ENCODE results near the gene CDH23. TPM values are rescaled to one million over a fixed set of nuclear protein-coding genes. Genes with fewer than 3 reads are reported as not detected.

CDH23 gene
- polyA plus RNA-seq, 1 donor from 2014 or later = 6.6 TPM

- H2AFZ ChIP-seq (ENCODE audit: low read depth, low read length) = no peak overlapping the region
- no peaks in the 10 kb centered on the region for H3K27me3 ChIP-seq (ENCODE audit: insufficient read depth, low read depth, low read length)
- H4K20me1 ChIP-seq (ENCODE audit: insufficient read depth) = no peaks in the 10 kb centered on the region
- H3K9me3 ChIP-seq (ENCODE audit: low read length) = no peaks in the 10 kb centered on the region
- no peak overlapping the region for H3K4me2 ChIP-seq (ENCODE audit: low read length)
- H3K9me2 ChIP-seq (ENCODE audit: insufficient read depth, low read length) = no peaks in the 10 kb centered on the region
- TF ChIP-seq REST (IDR thresholded peaks at IDR 0.05; ENCODE audit: borderline replicate concordance) = no peak
- TF ChIP-seq CTCF (IDR thresholded peaks at IDR 0.05; ENCODE audit: poor library complexity, severe bottlenecking) = no peak
- no peak for TF ChIP-seq POLR2AphosphoS5 (IDR thresholded peaks at IDR 0.05)
- TF ChIP-seq SMC3 (conservative IDR thresholded peaks at IDR 0.05; ENCODE audit: poor library complexity) = no peak
- no peak for TF ChIP-seq EZH2 (IDR thresholded peaks at IDR 0.05; ENCODE audit: borderline replicate concordance, insufficient read depth, low read length, poor library complexity, severe bottlenecking)
- no peaks in the 10 kb centered on the region for H3K79me2 ChIP-seq (replicated peaks; ENCODE audit: insufficient read depth, low read length)
- H3F3A ChIP-seq (ENCODE audit: insufficient read depth, low read length, poor library complexity, severe bottlenecking) = peaks cover 3% of the 10 kb centered on the region
- H3K27ac ChIP-seq (ENCODE audit: low read length) = no peak overlapping the region
- no peaks in the 10 kb centered on the region for H3K36me3 ChIP-seq (ENCODE audit: insufficient read depth, low read length)
- no peak overlapping the region for H3K4me3 ChIP-seq (ENCODE audit: low read length)
- no peak overlapping the region for H3K9ac ChIP-seq (ENCODE audit: low read length)
These were observed 109.1 kb downstream of the CDH23 start for GRCh38 chr10:71505862-71506261.

DNA sequence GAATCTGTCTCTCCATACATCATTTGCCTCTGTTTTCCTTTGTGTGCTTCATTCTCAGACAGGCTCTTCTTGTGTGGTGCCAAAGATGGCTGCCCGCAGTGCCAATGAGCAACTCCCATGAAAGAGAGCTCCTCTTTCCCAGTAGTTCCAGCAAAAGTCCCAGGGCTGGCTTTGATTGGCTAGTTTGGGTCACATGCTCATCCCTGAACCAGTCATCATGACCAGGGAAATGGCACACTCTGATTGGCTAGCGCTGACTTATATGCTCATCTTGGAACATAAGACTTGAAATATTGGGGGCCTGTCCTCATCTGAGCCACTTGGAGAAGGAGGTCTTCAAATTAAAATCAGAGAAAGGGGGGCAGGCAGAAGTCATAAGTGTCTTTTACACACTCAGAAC lies 112.7 kb downstream of the CDH23 start:
- H4K20me1 ChIP-seq (ENCODE audit: insufficient read depth) = no peaks in the 10 kb centered on the region
- H3K4me3 ChIP-seq (ENCODE audit: low read length) = no peak overlapping the region
- H2AFZ ChIP-seq (ENCODE audit: low read depth, low read length) = no peak overlapping the region
- TF ChIP-seq SMC3 (conservative IDR thresholded peaks at IDR 0.05; ENCODE audit: poor library complexity) = no peak
- no peak for TF ChIP-seq RAD21 (conservative IDR thresholded peaks at IDR 0.05)
- TF ChIP-seq REST (IDR thresholded peaks at IDR 0.05; ENCODE audit: borderline replicate concordance) = no peak
- TF ChIP-seq MXI1 (conservative IDR thresholded peaks at IDR 0.05; ENCODE audit: poor library complexity, severe bottlenecking) = no peak
- TF ChIP-seq POLR2AphosphoS5 (IDR thresholded peaks at IDR 0.05) = no peak
- no peak for TF ChIP-seq CTCF (IDR thresholded peaks at IDR 0.05; ENCODE audit: poor library complexity, severe bottlenecking)
- TF ChIP-seq EP300 (conservative IDR thresholded peaks at IDR 0.05; ENCODE audit: poor library complexity, severe bottlenecking) = no peak
- no peak for TF ChIP-seq EZH2 (IDR thresholded peaks at IDR 0.05; ENCODE audit: borderline replicate concordance, insufficient read depth, low read length, poor library complexity, severe bottlenecking)
- no peak for TF ChIP-seq TAF1 (IDR thresholded peaks at IDR 0.05; ENCODE audit: low read depth)
- H3K27me3 ChIP-seq (ENCODE audit: insufficient read depth, low read depth, low read length) = no peaks in the 10 kb centered on the region
- H3K9me2 ChIP-seq (ENCODE audit: insufficient read depth, low read length) = no peaks in the 10 kb centered on the region
- H3K9ac ChIP-seq (ENCODE audit: low read length) = no peak overlapping the region
- no peaks in the 10 kb centered on the region for H3K9me3 ChIP-seq (ENCODE audit: low read length)
- H3K79me2 ChIP-seq (replicated peaks; ENCODE audit: insufficient read depth, low read length) = no peaks in the 10 kb centered on the region
- H3K27ac ChIP-seq (ENCODE audit: low read length) = no peak overlapping the region
- H3K36me3 ChIP-seq (ENCODE audit: insufficient read depth, low read length) = no peaks in the 10 kb centered on the region
- H3K4me2 ChIP-seq (ENCODE audit: low read length) = no peak overlapping the region
- no peaks in the 10 kb centered on the region for H3F3A ChIP-seq (ENCODE audit: insufficient read depth, low read length, poor library complexity, severe bottlenecking)

Measured in neural cell (in vitro differentiated cells).